Ammon's horn (tissue), 1 donor: Measurements from ENCODE around the gene SLC17A7.
A peak's percentile ranks its signal among the peaks of the same experiment; 100 is the strongest.
"Not testable (repeated sequence)": the region's sequence is repeated elsewhere in the genome, so short reads cannot be mapped to it uniquely, and the experiment has no call there.

Experiments used
- DNase-seq: peaks from one replicate; pipeline ENCODE4 v3.0.0-alpha.2; 2016; ENCODE audit warnings: low spot score

SLC17A7 gene

GRCh38 chr19:49469828-49470614 is 28.7 kb upstream of the SLC17A7 start:
- no peak for DNase-seq

GRCh38 chr19:49468746-49469447 is 27.6 kb upstream of the SLC17A7 start:
- no peak for DNase-seq

- DNase-seq: no peak
Observed at GRCh38 chr19:49468199-49468598, 26.9 kb upstream of the SLC17A7 start.

GRCh38 chr19:49465371-49465770 is 24.0 kb upstream of the SLC17A7 start:
- DNase-seq: no peak

- DNase-seq: no peak
Observed at GRCh38 chr19:49463960-49464740, 22.8 kb upstream of the SLC17A7 start.

- no peak for DNase-seq
Observed at GRCh38 chr19:49462492-49462891, 21.2 kb upstream of the SLC17A7 start.

- no peak for DNase-seq
Observed at GRCh38 chr19:49461656-49462055, 20.3 kb upstream of the SLC17A7 start.

GRCh38 chr19:49461130-49461529 is 19.8 kb upstream of the SLC17A7 start:
- DNase-seq: not testable (repeated sequence)

- DNase-seq: no peak
Observed at GRCh38 chr19:49459388-49459787, 18.1 kb upstream of the SLC17A7 start.

- DNase-seq: no peak
Observed at GRCh38 chr19:49458567-49458903, 17.2 kb upstream of the SLC17A7 start.

- DNase-seq: no peak
Observed at GRCh38 chr19:49456326-49456725, 15.0 kb upstream of the SLC17A7 start.

GRCh38 chr19:49455773-49456172 is 14.4 kb upstream of the SLC17A7 start:
- no peak for DNase-seq

- no peak for DNase-seq
Observed at GRCh38 chr19:49453757-49454240, 12.5 kb upstream of the SLC17A7 start.

GRCh38 chr19:49453013-49453756 is 11.9 kb upstream of the SLC17A7 start, which contains the start of gene ALDH16A1:
Gene ALDH16A1 (plus strand): TSS chr19:49453225. CDS start chr19:49453332, 107 bp downstream.
- peak; percentile 99 for DNase-seq

GRCh38 chr19:49451430-49452181 is 10.3 kb upstream of the SLC17A7 start, which contains the start of gene PIH1D1:
Gene PIH1D1 (minus strand): TSS chr19:49451814. CDS start chr19:49451574, 240 bp downstream.
- peak; percentile 99 for DNase-seq

- DNase-seq: no peak
Observed at GRCh38 chr19:49450405-49450804, 9.1 kb upstream of the SLC17A7 start.

- DNase-seq: no peak
Observed at GRCh38 chr19:49448432-49448786, 7.1 kb upstream of the SLC17A7 start.

GRCh38 chr19:49447485-49448431 is 6.4 kb upstream of the SLC17A7 start:
- no peak for DNase-seq

GRCh38 chr19:49445997-49446396 is 4.7 kb upstream of the SLC17A7 start:
- no peak for DNase-seq
